Trophoblast cell (in vitro differentiated cells and primary cell): Measurements from ENCODE around the gene MRPL2.
A peak's percentile ranks its signal among the peaks of the same experiment; 100 is the strongest.

Experiments used
- DNase-seq, 2 donors: peaks; one replicate each; pipeline ENCODE4 v3.0.0-alpha.2; 2016
- H2AFZ ChIP-seq: 2 replicates; pipeline ENCODE4 v1.6.1; 2013; ENCODE audit warnings: low read length, moderate library complexity, mild to moderate bottlenecking; ENCODE audit not compliant: insufficient read depth, poor library complexity
- H2AK5ac ChIP-seq: 2 replicates; pipeline ENCODE4 v1.6.1; 2013; ENCODE audit warnings: mild to moderate bottlenecking, low read length
- H2BK120ac ChIP-seq: 2 replicates; pipeline ENCODE4 v1.6.1; 2013; ENCODE audit warnings: low read length, mild to moderate bottlenecking, moderate library complexity; ENCODE audit not compliant: insufficient read depth, poor library complexity
- H2BK12ac ChIP-seq: 2 replicates; pipeline ENCODE4 v1.6.1; 2013; ENCODE audit warnings: mild to moderate bottlenecking, low read length, moderate library complexity
- H2BK5ac ChIP-seq: 2 replicates; pipeline ENCODE4 v1.6.1; 2013; ENCODE audit warnings: low read length, low read depth, moderate library complexity, mild to moderate bottlenecking; ENCODE audit not compliant: poor library complexity
- H3K14ac ChIP-seq: 2 replicates; pipeline ENCODE4 v1.6.1; 2013; ENCODE audit warnings: mild to moderate bottlenecking, low read length
- H3K18ac ChIP-seq: 2 replicates; pipeline ENCODE4 v1.6.1; 2013; ENCODE audit warnings: mild to moderate bottlenecking, low read length
- H3K23ac ChIP-seq: 2 replicates; pipeline ENCODE4 v1.6.1; 2013; ENCODE audit warnings: low read length
- H3K27ac ChIP-seq: 2 replicates; pipeline ENCODE4 v1.5.1; 2013; ENCODE audit warnings: low read depth, mild to moderate bottlenecking, inconsistent platforms, low read length, moderate library complexity
- H3K27me3 ChIP-seq: 2 replicates; pipeline ENCODE4 v1.6.1; 2013; ENCODE audit warnings: inconsistent platforms, mild to moderate bottlenecking, low read length, moderate library complexity; ENCODE audit not compliant: insufficient read depth
- H3K36me3 ChIP-seq, 2 experiments: 1 replicate in 1 of 2; 2 replicates in 1 of 2; pipeline ENCODE4 v1.6.1; 2013; ENCODE audit warnings: low read length in 2 of 2, mild to moderate bottlenecking in 2 of 2, moderate library complexity in 1 of 2; ENCODE audit not compliant: insufficient read depth in 2 of 2, control insufficient read depth in 1 of 2
- H3K4ac ChIP-seq: 2 replicates; pipeline ENCODE4 v1.6.1; 2013; ENCODE audit warnings: low read depth, mild to moderate bottlenecking, low read length, moderate library complexity
- H3K4me1 ChIP-seq, 2 experiments: 1 replicate in 1 of 2; 2 replicates in 1 of 2; pipeline ENCODE4 v1.6.1; 2013; ENCODE audit warnings: low read length in 2 of 2, mild to moderate bottlenecking in 2 of 2, moderate library complexity in 1 of 2; ENCODE audit not compliant: insufficient read depth in 2 of 2, control insufficient read depth in 1 of 2
- H3K4me2 ChIP-seq: 2 replicates; pipeline ENCODE4 v1.6.1; 2013; ENCODE audit warnings: inconsistent platforms, mild to moderate bottlenecking, low read length, moderate library complexity
- H3K4me3 ChIP-seq: 2 replicates; pipeline ENCODE4 v1.5.1; 2013; ENCODE audit warnings: mild to moderate bottlenecking, low read depth, low read length, inconsistent platforms
- H3K79me1 ChIP-seq: one replicate; pipeline ENCODE4 v1.6.1; 2013; ENCODE audit warnings: low read length
- H3K79me2 ChIP-seq: 2 replicates; pipeline ENCODE4 v1.6.1; 2013; ENCODE audit warnings: low read length, mild to moderate bottlenecking; ENCODE audit not compliant: control insufficient read depth, insufficient read depth, poor library complexity
- H3K9ac ChIP-seq: 2 replicates; pipeline ENCODE4 v1.6.1; 2013; ENCODE audit warnings: mild to moderate bottlenecking, low read length
- H3K9me3 ChIP-seq: 2 replicates; pipeline ENCODE4 v1.6.1; 2013; ENCODE audit warnings: low read depth, mild to moderate bottlenecking, control low read depth, inconsistent platforms, low read length; ENCODE audit not compliant: insufficient read depth
- H4K12ac ChIP-seq: 2 replicates; pipeline ENCODE4 v1.6.1; 2013; ENCODE audit warnings: low read depth, mild to moderate bottlenecking, low read length, moderate library complexity
- H4K8ac ChIP-seq: 2 replicates; pipeline ENCODE4 v1.6.1; 2013; ENCODE audit warnings: low read depth, mild to moderate bottlenecking, low read length, moderate library complexity
- H4K91ac ChIP-seq: one replicate; pipeline ENCODE4 v1.6.1; 2013; ENCODE audit warnings: low read depth, mild to moderate bottlenecking, low read length, moderate library complexity
- WGBS: extraction: QIAGEN DNeasy Blood & Tissue Kit; methylation state at CpG from one replicate; pipeline ENCODE4 v1.1.7; 2013; ENCODE audit warnings: missing lambda C conversion rate; ENCODE audit not compliant: insufficient read length, insufficient coverage; ENCODE audit errors: extremely low coverage; 5-methylcytosine and 5-hydroxymethylcytosine counted together

The MRPL2 gene

DNA sequence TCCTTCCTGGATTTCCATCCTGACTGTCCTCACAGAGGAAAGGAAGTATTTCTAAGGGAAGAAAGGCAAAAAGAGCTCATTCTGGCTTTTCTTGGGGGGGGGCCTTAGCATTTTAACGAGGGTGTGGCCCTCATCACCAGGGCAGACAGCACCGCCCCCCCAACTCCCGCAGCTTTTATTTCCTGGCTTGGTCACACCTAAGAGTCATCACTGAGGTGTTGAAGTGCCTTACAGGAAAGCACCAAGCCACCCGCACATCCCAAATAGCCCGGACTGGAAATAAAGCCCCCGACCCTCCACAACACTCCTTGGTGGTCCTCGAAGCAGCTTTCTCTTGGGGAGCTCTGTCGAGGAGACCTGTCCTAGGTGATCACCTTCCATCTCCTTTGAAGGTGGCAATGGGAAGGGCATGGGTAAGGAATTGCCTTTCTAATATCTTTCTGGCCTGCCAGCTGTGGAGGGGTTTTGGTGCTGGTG lies 18.1 kb upstream of the MRPL2 start:
- no CpG with 5 or more reads among the region's 8 CpGs for WGBS
- Histone ChIP-seq H4K12ac (no peak overlapping the region), H2BK120ac (peak overlapping the region; percentile 67), H3K4me1 (peaks cover 17 to 30% of the 10 kb centered on the region in 2 experiments), H2BK12ac (no peak overlapping the region), H3K14ac (peak overlapping the region; percentile 89), H3K79me1 (peaks cover 19% of the 10 kb centered on the region), H3K27ac (peak overlapping the region; percentile 82), H3K4ac (peak overlapping the region; percentile 99), H4K91ac (peak overlapping the region; percentile 72), H3K79me2 (peaks cover 47% of the 10 kb centered on the region), H3K27me3 (no peaks in the 10 kb centered on the region), H3K23ac (peak overlapping the region; percentile 37), H2AFZ (no peak overlapping the region), H3K9me3 (peaks cover 2% of the 10 kb centered on the region), H3K4me3 (peak overlapping the region; percentile 98), H2BK5ac (peak overlapping the region; percentile 75), H3K9ac (peak overlapping the region; percentile 100), H3K36me3 (peaks cover 20 to 29% of the 10 kb centered on the region in 2 experiments), H4K8ac (peak overlapping the region; percentile 2), H3K4me2 (peak overlapping the region; percentile 91), H2AK5ac (no peak overlapping the region), H3K18ac (no peak overlapping the region)
- DNase-seq = no peak

DNA sequence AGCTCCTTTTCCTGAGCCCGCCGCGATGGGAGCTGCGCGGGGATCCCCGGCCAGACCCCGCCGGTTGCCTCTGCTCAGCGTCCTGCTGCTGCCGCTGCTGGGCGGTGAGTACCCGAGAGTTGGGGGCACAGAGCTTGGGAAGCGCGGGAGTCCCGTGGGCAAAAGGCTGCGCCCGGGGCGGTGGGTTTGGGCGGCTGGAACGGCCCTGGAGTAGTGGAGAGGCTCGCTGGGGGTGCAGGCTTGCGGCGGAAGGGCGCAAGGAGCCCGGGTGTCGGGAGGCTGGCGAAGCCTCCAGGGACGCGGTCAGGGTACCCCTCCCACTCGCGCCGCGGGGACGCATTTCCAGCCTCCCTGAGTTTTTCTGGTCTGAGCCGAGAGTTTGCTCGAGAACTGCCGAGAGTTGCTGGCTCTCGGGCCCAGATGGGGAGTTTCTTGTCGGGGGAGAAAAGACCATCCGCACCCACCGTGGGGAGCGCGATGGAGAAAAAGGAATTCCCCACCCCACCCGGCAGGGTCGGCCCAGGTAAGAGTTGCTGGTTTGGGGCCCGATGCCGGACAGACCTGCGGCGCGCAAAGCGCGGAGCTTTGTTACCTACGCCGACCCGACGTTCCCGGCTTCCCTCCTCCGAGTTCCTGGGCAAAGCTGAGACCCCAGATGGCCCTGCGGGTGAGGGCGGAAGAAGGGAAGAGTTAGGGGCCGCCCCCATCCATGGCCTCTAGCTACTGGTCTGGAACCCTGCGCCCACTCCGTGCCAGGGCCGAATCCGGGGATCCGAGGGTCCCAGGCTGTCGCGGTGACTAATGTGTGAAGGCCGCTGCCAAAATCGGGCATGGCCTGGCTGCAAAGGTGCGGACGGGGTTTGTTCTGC lies 17.5 kb upstream of the MRPL2 start:
- H4K91ac ChIP-seq = peak overlapping the region; percentile 72
- peaks cover 43% of the 10 kb centered on the region for H3K79me2 ChIP-seq
- peaks cover 2% of the 10 kb centered on the region for H3K9me3 ChIP-seq
- H4K8ac ChIP-seq = peak overlapping the region; percentile 69
- H2BK12ac ChIP-seq = peak overlapping the region; percentile 16
- peaks cover 22 to 30% of the 10 kb centered on the region in 2 experiments for H3K36me3 ChIP-seq
- peaks cover 18 to 31% of the 10 kb centered on the region in 2 experiments for H3K4me1 ChIP-seq
- H3K27ac ChIP-seq = peak overlapping the region; percentile 82
- no peak for DNase-seq
- no peaks in the 10 kb centered on the region for H3K27me3 ChIP-seq
- no CpG with 5 or more reads among the region's 72 CpGs for WGBS
- H3K4me3 ChIP-seq = peak overlapping the region; percentile 98
- peak overlapping the region; percentile 55 for H2AK5ac ChIP-seq
- peak overlapping the region; percentile 78 for H4K12ac ChIP-seq
- peak overlapping the region; percentile 67 for H2BK120ac ChIP-seq
- H3K18ac ChIP-seq = peak overlapping the region; percentile 74
- peak overlapping the region; percentile 99 for H3K4ac ChIP-seq
- H2BK5ac ChIP-seq = peak overlapping the region; percentile 75
- H3K23ac ChIP-seq = peak overlapping the region; percentile 49
- peak overlapping the region; percentile 19 for H2AFZ ChIP-seq
- peaks cover 19% of the 10 kb centered on the region for H3K79me1 ChIP-seq
- H3K9ac ChIP-seq = peak overlapping the region; percentile 100
- H3K14ac ChIP-seq = peak overlapping the region; percentile 89
- H3K4me2 ChIP-seq = peak overlapping the region; percentile 91

DNA sequence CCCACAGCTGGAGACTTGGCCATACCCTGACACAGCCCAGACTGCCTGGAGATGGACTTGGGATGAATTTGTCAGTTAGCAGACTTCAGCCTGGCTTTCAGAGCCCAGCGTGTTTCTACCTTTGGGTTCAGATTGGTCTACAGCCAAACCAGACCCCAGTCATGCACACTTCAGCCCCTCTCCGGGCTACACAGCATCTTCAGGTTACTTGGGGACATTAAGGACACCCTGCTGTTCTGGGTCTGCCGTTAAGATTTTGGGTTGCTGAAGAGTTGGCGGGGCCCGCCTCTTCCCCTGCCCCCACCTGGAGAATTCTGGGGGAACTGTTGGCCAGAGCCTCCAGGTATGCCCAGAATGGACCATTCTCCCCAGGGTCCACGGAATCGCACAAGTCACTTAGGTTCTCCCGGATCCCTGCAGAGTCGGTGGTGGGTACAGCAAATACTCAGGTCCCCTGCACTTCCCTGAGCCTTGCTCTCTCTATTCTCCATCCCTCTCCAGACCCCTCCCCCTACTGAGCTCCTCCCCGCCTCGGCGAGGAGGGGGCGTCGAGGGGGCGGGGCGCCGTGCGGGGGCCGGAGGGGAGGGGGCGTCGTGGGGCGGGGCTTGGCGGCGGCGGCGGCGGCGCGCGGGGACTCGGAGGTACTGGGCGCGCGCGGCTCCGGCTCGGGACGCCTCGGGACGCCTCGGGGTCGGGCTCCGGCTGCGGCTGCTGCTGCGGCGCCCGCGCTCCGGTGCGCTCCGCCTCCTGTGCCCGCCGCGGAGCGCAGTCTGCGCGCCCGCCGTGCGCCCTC lies 16.6 kb upstream of the MRPL2 start, which contains the start of gene PTK7:
PTK7 (plus strand) TSS at position 645 of the 794 bp plus-strand sequence. CDS start 175 bp downstream, outside the sequence.
- DNase-seq = peak in 1 of 2 donors; percentile 39
- Histone ChIP-seq H2BK12ac (peak within 1 kb of the TSS; percentile 54), H2AK5ac (peak within 1 kb of the TSS; percentile 55), H4K91ac (peak within 1 kb of the TSS; percentile 72), H3K4me3 (peak within 1 kb of the TSS; percentile 98), H3K27me3 (no peaks in the 10 kb centered on the region), H3K9me3 (peaks cover 2% of the 10 kb centered on the region), H3K9ac (peak within 1 kb of the TSS; percentile 100), H3K18ac (peak within 1 kb of the TSS; percentile 75), H4K8ac (peak within 1 kb of the TSS; percentile 75), H3K14ac (peak within 1 kb of the TSS; percentile 89), H3K4me2 (peak within 1 kb of the TSS; percentile 91), H2BK120ac (peak within 1 kb of the TSS; percentile 67), H3K4ac (peak within 1 kb of the TSS; percentile 99), H3K4me1 (peaks cover 22 to 33% of the 10 kb centered on the region in 2 experiments), H3K79me1 (peaks cover 19% of the 10 kb centered on the region), H3K27ac (peak within 1 kb of the TSS; percentile 82), H2BK5ac (peak within 1 kb of the TSS; percentile 75), H3K23ac (peak within 1 kb of the TSS; percentile 49), H3K36me3 (peaks cover 21 to 29% of the 10 kb centered on the region in 2 experiments), H4K12ac (peak within 1 kb of the TSS; percentile 78), H2AFZ (peak within 1 kb of the TSS; percentile 19), H3K79me2 (peaks cover 39% of the 10 kb centered on the region)
- no CpG with 5 or more reads among the region's 60 CpGs for WGBS
